ENCODE measurements around the gene IPO13.

IPO13 gene

GRCh38 chr1:43931711-43932660 lies 14.8 kb upstream of the IPO13 start:
- no peak for DNase-seq

GRCh38 chr1:43932786-43933385 lies 13.9 kb upstream of the IPO13 start:
- DNase-seq: no peak

GRCh38 chr1:43933386-43934100 lies 13.2 kb upstream of the IPO13 start, which contains the start of gene ARTN:
Gene ARTN, plus strand, starts transcription at chr1:43933801. Its CDS starts 1,856 bp downstream, at chr1:43935657.
- DNase-seq: no peak

GRCh38 chr1:43934101-43934985 lies 12.4 kb upstream of the IPO13 start:
- peak; percentile 83 for DNase-seq

DNA sequence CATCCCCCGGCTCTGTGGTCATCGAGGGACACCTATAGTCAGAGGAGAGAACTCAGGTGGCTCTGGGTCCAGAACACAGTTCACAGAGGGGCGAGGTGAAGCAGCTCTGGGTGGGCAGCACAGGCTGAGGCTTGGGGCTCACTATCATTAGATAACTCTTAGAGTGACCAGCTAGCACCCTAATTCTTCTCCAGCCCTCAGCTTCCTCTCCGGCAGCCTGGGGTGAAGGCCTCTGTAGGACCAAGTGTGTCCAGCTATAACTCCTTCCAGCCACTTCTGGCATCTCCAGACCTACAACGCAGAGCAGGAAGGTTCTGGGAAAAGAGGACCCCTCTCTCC lies 11.8 kb upstream of the IPO13 start:
- DNase-seq: no peak

DNA sequence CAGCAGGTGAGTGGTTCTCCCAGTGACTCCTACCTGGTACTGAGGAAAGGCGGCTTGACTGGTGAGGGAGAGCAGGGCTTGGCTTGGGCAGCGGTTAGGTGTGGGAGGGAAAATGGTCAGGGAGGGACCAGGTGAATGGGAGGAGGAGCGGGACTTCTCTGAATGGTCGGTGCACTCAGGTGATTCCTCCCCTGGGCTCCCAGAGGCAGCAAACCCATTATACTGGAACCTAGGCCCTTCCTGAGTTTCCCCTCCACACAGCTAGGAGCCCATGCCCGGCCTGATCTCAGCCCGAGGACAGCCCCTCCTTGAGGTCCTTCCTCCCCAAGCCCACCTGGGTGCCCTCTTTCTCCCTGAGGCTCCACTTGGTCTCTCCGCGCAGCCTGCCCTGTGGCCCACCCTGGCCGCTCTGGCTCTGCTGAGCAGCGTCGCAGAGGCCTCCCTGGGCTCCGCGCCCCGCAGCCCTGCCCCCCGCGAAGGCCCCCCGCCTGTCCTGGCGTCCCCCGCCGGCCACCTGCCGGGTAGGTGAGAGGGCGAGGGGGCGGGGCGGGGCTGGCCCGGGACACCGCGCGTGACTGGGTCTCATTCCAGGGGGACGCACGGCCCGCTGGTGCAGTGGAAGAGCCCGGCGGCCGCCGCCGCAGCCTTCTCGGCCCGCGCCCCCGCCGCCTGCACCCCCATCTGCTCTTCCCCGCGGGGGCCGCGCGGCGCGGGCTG lies 10.9 kb upstream of the IPO13 start:
- DNase-seq: no peak

GRCh38 chr1:43936431-43937151 lies 10.2 kb upstream of the IPO13 start:
- no peak for DNase-seq

- no peak for DNase-seq
Measured at GRCh38 chr1:43937179-43937865, 9.4 kb upstream of the IPO13 start.

- no peak for DNase-seq
Measured at GRCh38 chr1:43938383-43938782, 8.4 kb upstream of the IPO13 start.

- DNase-seq: no peak
Measured at GRCh38 chr1:43938892-43939587, 7.7 kb upstream of the IPO13 start.

DNA sequence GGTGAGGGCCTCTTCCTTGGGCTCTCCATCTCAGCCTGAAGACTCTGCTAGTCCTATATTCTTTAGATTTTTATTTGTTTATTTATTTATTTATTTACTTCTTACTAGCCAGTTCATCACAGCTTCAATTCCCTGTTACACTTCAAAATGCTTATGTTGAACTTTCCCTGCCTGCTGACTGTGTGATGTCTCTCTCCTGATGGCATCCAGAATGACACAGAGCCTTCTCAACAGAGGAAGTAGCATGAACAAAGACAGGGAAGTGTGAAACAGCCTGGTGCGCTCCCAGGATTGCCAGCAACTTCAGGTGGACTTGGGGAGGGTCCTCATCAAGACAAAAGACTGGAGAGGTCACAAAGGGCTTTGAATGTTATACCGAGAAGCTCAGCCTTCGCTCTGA lies 4.3 kb upstream of the IPO13 start:
- no peak for DNase-seq

DNA sequence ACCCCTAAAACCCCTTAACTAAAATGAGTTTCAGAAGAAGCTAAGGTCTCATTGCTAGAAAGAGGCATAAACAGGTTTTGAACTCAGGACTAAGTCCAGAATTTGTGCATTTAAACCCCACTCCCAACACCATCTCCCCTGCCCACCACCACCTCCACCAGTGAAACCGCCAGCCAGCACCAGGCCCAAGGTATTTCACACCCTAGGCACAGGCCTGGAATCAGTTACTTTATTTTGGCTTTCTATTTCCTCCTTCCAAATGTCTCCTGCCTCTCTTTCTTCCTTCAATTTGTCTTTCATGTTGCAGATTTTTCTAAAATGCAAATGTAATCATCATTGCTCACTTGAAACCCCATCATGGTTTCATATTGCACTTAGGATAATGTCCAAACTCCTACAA lies 1.9 kb upstream of the IPO13 start:
- DNase-seq: no peak

DNA sequence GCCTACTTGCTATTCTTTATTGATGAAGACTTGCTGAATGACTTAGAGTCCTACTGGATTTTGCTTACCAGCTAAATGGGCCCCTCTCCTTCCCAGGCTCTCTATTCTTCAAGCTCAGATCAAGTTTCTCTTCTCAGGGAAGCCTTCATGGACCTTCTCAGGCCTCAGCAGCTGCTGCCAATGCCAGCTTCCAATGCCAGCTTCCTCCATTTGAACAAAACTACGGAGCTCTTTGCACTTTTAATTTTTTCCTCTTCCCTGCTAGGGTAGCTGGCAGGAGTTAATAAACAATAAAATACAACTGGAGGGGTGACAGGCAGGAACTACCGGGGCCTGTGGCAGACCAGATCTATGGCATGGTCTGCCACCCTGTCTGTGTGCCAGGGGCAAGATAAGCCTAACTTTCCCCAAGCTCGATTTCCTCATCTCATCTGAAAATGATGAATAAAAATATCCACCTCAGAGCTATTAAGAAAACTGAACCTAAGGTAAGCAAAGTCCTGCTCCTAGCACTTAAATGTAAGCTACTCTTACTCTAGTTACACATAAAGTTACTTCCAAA lies 995 bp upstream of the IPO13 start:
- DNase-seq: no peak

DNA sequence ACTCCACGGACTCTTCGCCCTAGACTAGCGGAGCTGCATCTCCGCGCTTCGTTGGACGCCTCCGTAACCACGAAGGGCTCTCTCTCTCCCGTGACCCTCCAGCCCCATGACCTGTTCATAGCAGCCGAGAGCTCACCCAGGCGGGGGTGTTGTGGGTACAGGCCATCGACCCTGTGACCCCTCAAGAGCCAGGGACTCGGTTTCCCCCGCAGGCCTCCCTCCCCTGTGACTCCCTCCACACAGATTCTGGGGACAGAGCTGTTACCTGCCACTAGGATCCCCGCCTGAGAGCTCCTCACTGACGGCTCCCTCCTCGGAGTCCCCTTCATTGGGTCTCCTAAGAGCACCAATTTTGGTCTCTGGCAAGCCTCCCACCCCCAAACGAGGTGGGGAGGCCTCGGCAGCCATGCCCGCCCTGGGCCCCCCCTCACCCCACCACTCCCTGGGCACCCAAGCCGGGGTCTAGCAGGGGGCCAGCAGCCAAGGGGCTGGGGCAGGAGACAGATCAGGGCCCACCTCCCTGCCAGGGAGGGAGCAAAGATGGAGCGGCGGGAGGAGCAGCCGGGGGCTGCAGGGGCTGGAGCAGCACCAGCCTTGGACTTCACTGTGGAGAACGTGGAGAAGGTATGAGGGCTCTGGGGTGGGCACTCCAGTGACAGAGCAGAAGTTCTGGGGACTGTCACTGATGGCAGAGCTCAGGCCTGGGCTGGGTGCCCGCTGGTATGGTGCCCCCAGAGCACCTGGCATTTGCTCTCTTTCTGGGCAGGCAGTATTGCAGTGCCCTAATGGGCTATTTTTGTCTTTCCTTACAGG lies 517 bp downstream of the IPO13 start:
- DNase-seq: no peak

GRCh38 chr1:43947874-43948437 lies 1.2 kb downstream of the IPO13 start:
- no peak for DNase-seq

- DNase-seq: no peak
Measured at GRCh38 chr1:43949678-43950077, 2.9 kb downstream of the IPO13 start.

GRCh38 chr1:43951021-43951985 lies 4.6 kb downstream of the IPO13 start:
- no peak for DNase-seq

All from activated CD8-positive, alpha-beta memory T cell treated with anti-CD3 and anti-CD28 coated beads, Interleukin-2, amount 50 U/mL, for 48 hours (primary cell).